Karpas-422 (cell line): ENCODE data around the gene ARHGAP4. TPM values are rescaled to one million over a fixed set of nuclear protein-coding genes. Genes with fewer than 3 reads are reported as not detected.

Experiments
- DNase-seq: peaks from one replicate; pipeline ENCODE4 v3.0.0-alpha.2; 2015
- H2AFZ ChIP-seq: fragments of 200-600 bp; sonication (generic); 2 replicates; pipeline ENCODE4 v1.6.1; 2014; ENCODE audit warnings: antibody characterized with exemption, low read length, mixed read lengths
- H3K27ac ChIP-seq: fragments of 200-600 bp; sonication (generic); 2 replicates; pipeline ENCODE4 v1.5.1; 2014; ENCODE audit warnings: mild to moderate bottlenecking, low read length, moderate library complexity
- H3K27me3 ChIP-seq: fragments of 200-600 bp; sonication (generic); 2 replicates; pipeline ENCODE4 v1.6.1; 2014; ENCODE audit warnings: low read length, mixed read lengths
- H3K36me3 ChIP-seq: fragments of 200-600 bp; sonication (generic); 2 replicates; pipeline ENCODE4 v1.6.1; 2014; ENCODE audit warnings: low read length, mixed read lengths; ENCODE audit not compliant: insufficient read depth
- H3K4me1 ChIP-seq: fragments of 200-600 bp; sonication (generic); 2 replicates; pipeline ENCODE4 v1.6.1; 2014; ENCODE audit warnings: mild to moderate bottlenecking, low read length, mixed read lengths
- H3K4me2 ChIP-seq: fragments of 200-600 bp; sonication (generic); 2 replicates; pipeline ENCODE4 v1.6.1; 2014; ENCODE audit warnings: low read length, low read depth, mild to moderate bottlenecking; ENCODE audit not compliant: poor library complexity, severe bottlenecking
- H3K4me3 ChIP-seq: fragments of 200-600 bp; sonication (generic); 2 replicates; pipeline ENCODE4 v1.5.1; 2014; ENCODE audit warnings: mild to moderate bottlenecking, antibody characterized with exemption, low read length, mixed read lengths
- H3K79me2 ChIP-seq: fragments of 200-600 bp; sonication (generic); 2 replicates; pipeline ENCODE4 v1.6.1; 2014; ENCODE audit warnings: mild to moderate bottlenecking, low read length, mixed read lengths
- H3K9ac ChIP-seq: fragments of 200-600 bp; sonication (generic); 2 replicates; pipeline ENCODE4 v1.6.0; 2014; ENCODE audit warnings: low read length
- H3K9me2 ChIP-seq: fragments of 200-600 bp; sonication (generic), shearing (Covaris generic); replicated peaks from 2 replicates; pipeline ENCODE4 v1.6.0; 2014; ENCODE audit warnings: mild to moderate bottlenecking, low read length, moderate library complexity; ENCODE audit not compliant: insufficient read depth
- H3K9me3 ChIP-seq: fragments of 300-700, 200-600 bp; sonication (generic); 2 replicates; pipeline ENCODE4 v1.6.1; 2014; ENCODE audit warnings: low read length, mixed read lengths
- H4K20me1 ChIP-seq: fragments of 200-600 bp; sonication (generic); 2 replicates; pipeline ENCODE4 v1.6.1; 2014; ENCODE audit warnings: mild to moderate bottlenecking, antibody characterized with exemption, low read length, low read depth; ENCODE audit not compliant: insufficient read depth
- total RNA-seq: library from RNA; depleted of rRNA; stranded (reverse); fragments of >200 nt; shearing (Covaris generic); gene quantifications from 2 replicates; pipeline ENCODE4 v1.2.3, GENCODE V29; 2014; ENCODE audit warnings: low replicate concordance

The ARHGAP4 gene
- total RNA-seq, 1 experiment from 2014 or later: 104 TPM

GRCh38 chrX:153930011-153930910 is 4.2 kb upstream of the ARHGAP4 start:
- H3K4me2 ChIP-seq: no peak overlapping the region

GRCh38 chrX:153929576-153929975 is 3.5 kb upstream of the ARHGAP4 start:
- Histone ChIP-seq H3K9me3 (no peaks in the 10 kb centered on the region), H3K9ac (peak overlapping the region; percentile 55), H3K4me1 (peaks cover 49% of the 10 kb centered on the region), H3K36me3 (0 out of 2 replicates have a peak, but pooled peaks cover 4% of the 10 kb centered on the region), H3K27ac (peak overlapping the region; percentile 63), H3K9me2 (no peaks in the 10 kb centered on the region), H3K27me3 (no peaks in the 10 kb centered on the region), H3K79me2 (peaks cover 26% of the 10 kb centered on the region), H3K4me3 (peak overlapping the region; percentile 24; the same call in 1 of the 2 replicates), H4K20me1 (no peaks in the 10 kb centered on the region; the same call in 1 of the 2 replicates), H3K4me2 (peak overlapping the region; percentile 36), H2AFZ (no peak overlapping the region)
- DNase-seq: no peak

More at GRCh38 chrX:153930011-153930910, 4.2 kb upstream of the ARHGAP4 start:
- Histone ChIP-seq H3K27me3 (no peaks in the 10 kb centered on the region), H4K20me1 (no peaks in the 10 kb centered on the region), H3K4me1 (peaks cover 42% of the 10 kb centered on the region), H3K4me3 (no peak overlapping the region), H3K9me2 (no peaks in the 10 kb centered on the region), H3K79me2 (peaks cover 20% of the 10 kb centered on the region), H3K9ac (no peak overlapping the region), H3K27ac (0 out of 2 replicates have a peak overlapping the region, but pooled peaks have one; percentile 63), H3K36me3 (0 out of 2 replicates have a peak, but pooled peaks cover 4% of the 10 kb centered on the region), H2AFZ (no peak overlapping the region), H3K9me3 (no peaks in the 10 kb centered on the region)
- DNase-seq: no peak

GRCh38 chrX:153928846-153929245 is 2.8 kb upstream of the ARHGAP4 start:
- Histone ChIP-seq H3K9me2 (no peaks in the 10 kb centered on the region), H3K4me3 (peak overlapping the region; percentile 24; the same call in 1 of the 2 replicates), H3K4me1 (peaks cover 56% of the 10 kb centered on the region), H3K27ac (peak overlapping the region; percentile 63), H3K27me3 (no peaks in the 10 kb centered on the region), H3K79me2 (peaks cover 26% of the 10 kb centered on the region), H4K20me1 (no peaks in the 10 kb centered on the region; the same call in 1 of the 2 replicates), H3K4me2 (peak overlapping the region; percentile 36), H3K9ac (peak overlapping the region; percentile 55), H2AFZ (no peak overlapping the region), H3K9me3 (no peaks in the 10 kb centered on the region), H3K36me3 (0 out of 2 replicates have a peak, but pooled peaks cover 4% of the 10 kb centered on the region)
- DNase-seq: peak; percentile 61

- Histone ChIP-seq H3K79me2 (peaks cover 26% of the 10 kb centered on the region), H3K27me3 (no peaks in the 10 kb centered on the region), H3K36me3 (0 out of 2 replicates have a peak, but pooled peaks cover 4% of the 10 kb centered on the region), H2AFZ (no peak overlapping the region), H3K4me1 (peaks cover 54% of the 10 kb centered on the region), H3K9ac (peak overlapping the region; percentile 95), H3K9me3 (no peaks in the 10 kb centered on the region), H3K9me2 (no peaks in the 10 kb centered on the region), H3K4me2 (peak overlapping the region; percentile 78), H4K20me1 (peaks cover 3% of the 10 kb centered on the region; the same call in 1 of the 2 replicates), H3K27ac (peak overlapping the region; percentile 99), H3K4me3 (peak overlapping the region; percentile 84)
- peak; percentile 97 for DNase-seq
Measured at GRCh38 chrX:153927922-153928760, 2.1 kb upstream of the ARHGAP4 start.

GRCh38 chrX:153927672-153927921 is 1.5 kb upstream of the ARHGAP4 start:
- DNase-seq: no peak
- peaks cover 21% of the 10 kb centered on the region for H3K79me2 ChIP-seq
- peak overlapping the region; percentile 84 for H3K4me3 ChIP-seq
- H3K36me3 ChIP-seq: no peaks in the 10 kb centered on the region
- H3K9me3 ChIP-seq: no peaks in the 10 kb centered on the region
- H2AFZ ChIP-seq: no peak overlapping the region
- peak overlapping the region; percentile 95 for H3K9ac ChIP-seq
- H3K27me3 ChIP-seq: no peaks in the 10 kb centered on the region
- no peaks in the 10 kb centered on the region for H3K9me2 ChIP-seq
- H3K27ac ChIP-seq: peak overlapping the region; percentile 99
- peak overlapping the region; percentile 78 for H3K4me2 ChIP-seq
- peaks cover 8% of the 10 kb centered on the region; the same call in 1 of the 2 replicates for H4K20me1 ChIP-seq
- H3K4me1 ChIP-seq: peaks cover 51% of the 10 kb centered on the region

DNA sequence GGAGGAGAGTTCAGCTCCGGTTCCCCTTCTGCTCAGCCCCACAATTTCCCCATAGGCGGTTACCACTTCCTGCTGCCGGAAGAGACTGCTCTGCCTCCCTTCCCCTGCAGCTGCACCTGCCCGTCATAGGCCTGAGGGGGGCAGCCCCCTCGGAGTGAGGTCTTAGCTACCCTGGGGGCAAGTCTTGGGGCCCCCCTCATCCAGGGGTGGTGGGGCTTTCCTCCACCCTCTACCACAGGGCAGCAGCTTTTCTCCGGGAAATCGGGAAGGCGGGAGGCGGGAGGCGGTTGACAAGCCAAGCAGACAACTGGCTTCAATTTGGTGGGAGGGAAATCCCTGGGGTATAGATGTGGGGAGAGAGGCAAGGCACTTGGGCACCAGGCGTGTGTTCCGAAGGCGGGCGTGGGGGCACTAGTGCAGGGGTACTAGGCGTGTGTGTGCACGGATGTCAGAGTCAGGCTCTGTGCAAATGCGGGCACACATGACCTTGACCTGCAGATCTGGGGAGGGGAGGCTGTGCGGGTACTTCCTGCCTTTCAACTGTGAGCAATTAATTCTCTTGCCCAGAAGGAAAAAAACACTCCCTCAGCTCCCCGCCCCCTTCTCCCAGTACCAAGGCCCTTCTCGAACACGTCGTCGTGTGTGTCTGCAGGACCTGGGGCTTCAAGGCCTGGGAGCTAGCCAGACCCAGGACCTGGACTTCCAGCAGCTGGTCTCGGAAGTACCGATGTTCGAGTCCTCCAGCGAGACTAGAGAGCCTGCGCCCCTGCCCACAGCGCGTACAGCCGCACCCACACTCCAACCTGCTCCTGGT is 1.0 kb upstream of the ARHGAP4 start:
- no peaks in the 10 kb centered on the region for H3K9me2 ChIP-seq
- no peak overlapping the region for H2AFZ ChIP-seq
- peaks cover 51% of the 10 kb centered on the region for H3K4me1 ChIP-seq

DNA sequence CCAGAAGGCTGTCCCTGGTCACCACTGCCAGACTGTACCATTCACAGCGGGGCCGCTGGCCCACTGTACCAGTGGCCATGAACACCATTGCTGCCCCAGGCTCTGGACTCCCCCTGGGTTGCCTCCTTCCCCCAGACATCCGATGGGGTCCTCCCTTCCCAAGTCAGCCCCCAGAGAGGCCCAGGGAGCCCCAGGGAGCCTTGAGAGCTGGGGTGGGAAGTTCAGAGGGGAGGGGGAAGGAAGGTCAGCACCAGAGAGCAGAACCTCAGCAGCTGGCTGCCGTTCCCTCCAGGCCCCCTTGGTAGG is 441 bp upstream of the ARHGAP4 start:
- peaks cover 12% of the 10 kb centered on the region; the same call in 1 of the 2 replicates for H4K20me1 ChIP-seq

More for the DNA sequence above, 1.0 kb upstream of the ARHGAP4 start:
- DNase-seq: peak; percentile 94
- Histone ChIP-seq H3K79me2 (peaks cover 19% of the 10 kb centered on the region), H3K36me3 (no peaks in the 10 kb centered on the region), H3K27me3 (no peaks in the 10 kb centered on the region), H3K4me3 (peak overlapping the region; percentile 84), H3K9ac (peak overlapping the region; percentile 95), H3K27ac (peak overlapping the region; percentile 99), H3K4me2 (peak overlapping the region; percentile 78), H3K9me3 (no peaks in the 10 kb centered on the region), H4K20me1 (peaks cover 10% of the 10 kb centered on the region; the same call in 1 of the 2 replicates)

More for the DNA sequence above, 441 bp upstream of the ARHGAP4 start:
- Histone ChIP-seq H3K79me2 (peaks cover 19% of the 10 kb centered on the region), H3K4me1 (peaks cover 51% of the 10 kb centered on the region), H3K27me3 (no peaks in the 10 kb centered on the region), H3K9me3 (no peaks in the 10 kb centered on the region), H3K9me2 (no peaks in the 10 kb centered on the region), H3K4me2 (peak overlapping the region; percentile 78), H3K27ac (peak overlapping the region; percentile 99), H3K36me3 (no peaks in the 10 kb centered on the region), H2AFZ (no peak overlapping the region), H3K4me3 (peak overlapping the region; percentile 84; the same call in 1 of the 2 replicates), H3K9ac (peak overlapping the region; percentile 95)
- no peak for DNase-seq
